GM19239 (cell line): Measurements from ENCODE around the gene STAT5B.
"Not testable (repeated sequence)": the region's sequence is repeated elsewhere in the genome, so short reads cannot be mapped to it uniquely, and the experiment has no call there.

Experiments used
- DNase-seq: peaks from one replicate; pipeline ENCODE4 v3.0.0; 2011; ENCODE audit warnings: low spot score; ENCODE audit not compliant: insufficient read length
- FAIRE-seq: peaks from 2 replicates; lab custom pipeline; 2011; peaks lifted over from hg19 to GRCh38; lab: Jason Lieb, UNC

STAT5B gene

DNA sequence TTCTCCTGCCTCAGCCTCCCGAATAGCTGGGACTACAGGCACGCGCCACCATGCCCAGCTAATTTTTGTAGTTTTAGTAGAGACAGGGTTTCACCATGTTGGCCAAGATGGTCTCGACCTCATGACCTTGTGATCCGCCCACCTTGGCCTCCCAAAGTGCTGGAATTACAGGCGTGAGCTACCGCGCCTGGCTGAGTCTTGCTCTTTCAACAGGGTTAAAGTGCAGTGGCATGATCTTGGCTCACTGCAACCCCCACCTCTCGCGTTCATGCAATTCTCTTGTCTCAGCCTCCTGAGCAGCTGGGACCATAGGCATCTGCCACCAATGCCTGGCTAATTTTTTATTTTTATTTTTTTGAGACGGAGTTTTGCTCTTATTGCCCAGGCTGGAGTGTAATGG, 31.0 kb downstream of the STAT5B start:
- not testable (repeated sequence) for FAIRE-seq

DNA sequence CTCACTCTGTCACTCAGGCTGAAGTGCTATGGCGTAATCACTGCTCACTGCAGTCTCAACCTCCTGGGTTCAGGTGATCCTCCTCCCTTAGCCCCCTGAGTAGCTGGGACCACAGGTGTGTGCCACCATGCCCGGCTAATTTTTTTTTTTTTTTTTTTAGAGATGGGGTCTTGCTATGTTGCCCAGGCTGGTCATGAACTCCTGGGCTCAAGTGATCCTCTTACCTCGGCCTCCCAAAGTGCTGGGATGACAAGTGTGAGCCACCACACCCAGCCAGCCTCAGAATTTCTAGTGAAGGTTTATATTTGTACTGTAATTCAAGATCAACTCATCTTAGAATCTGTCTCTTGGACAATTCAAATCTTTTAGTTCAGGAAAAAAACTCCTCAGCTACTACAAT, 32.1 kb downstream of the STAT5B start:
- not testable (repeated sequence) for FAIRE-seq, DNase-seq

More for the DNA sequence above, 31.0 kb downstream of the STAT5B start:
- not testable (repeated sequence) for DNase-seq

DNA sequence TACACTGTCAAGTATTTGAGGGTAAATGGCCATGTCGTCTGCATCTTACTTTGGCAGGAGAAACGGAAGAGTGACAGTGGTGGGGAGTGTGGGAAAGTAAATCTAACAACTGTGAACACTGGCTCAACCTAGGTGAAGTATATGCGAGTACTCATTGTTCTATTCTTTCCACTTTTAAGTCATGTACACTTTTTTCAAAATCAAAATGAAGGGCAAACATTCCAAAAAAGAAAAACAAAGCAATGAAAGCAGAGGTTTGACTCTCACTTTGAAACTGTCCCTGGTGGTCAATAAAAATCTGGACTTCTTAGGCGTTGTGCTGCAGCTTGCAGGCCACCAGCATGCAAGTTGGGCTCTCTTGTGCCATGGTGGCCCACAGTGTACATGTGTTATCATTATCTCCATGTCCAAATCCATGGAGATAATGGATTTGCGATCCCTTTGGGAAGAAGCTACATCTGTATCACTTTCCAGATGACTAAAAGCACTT, 32.7 kb downstream of the STAT5B start:
- DNase-seq: no peak

DNA sequence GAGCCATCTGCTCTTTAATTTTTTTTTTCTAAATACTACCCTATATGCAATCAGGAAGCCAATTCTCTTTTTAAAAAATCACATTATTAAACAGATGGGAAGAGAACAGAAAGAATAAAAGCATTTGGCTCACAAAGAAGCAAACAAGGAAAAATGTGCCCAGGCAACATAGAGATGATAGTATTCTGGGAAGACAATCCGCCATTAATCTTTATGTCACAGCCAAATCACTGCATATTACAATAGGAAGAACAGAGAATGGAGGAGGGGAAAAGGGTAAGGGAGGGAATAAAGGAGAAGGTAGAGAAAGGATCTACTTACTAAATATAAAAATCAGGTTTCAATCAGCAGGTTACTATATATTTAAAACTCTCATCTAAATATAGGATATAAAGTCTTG, 34.3 kb downstream of the STAT5B start:
- FAIRE-seq: no peak

More for the DNA sequence above, 32.7 kb downstream of the STAT5B start:
- no peak for FAIRE-seq

DNA sequence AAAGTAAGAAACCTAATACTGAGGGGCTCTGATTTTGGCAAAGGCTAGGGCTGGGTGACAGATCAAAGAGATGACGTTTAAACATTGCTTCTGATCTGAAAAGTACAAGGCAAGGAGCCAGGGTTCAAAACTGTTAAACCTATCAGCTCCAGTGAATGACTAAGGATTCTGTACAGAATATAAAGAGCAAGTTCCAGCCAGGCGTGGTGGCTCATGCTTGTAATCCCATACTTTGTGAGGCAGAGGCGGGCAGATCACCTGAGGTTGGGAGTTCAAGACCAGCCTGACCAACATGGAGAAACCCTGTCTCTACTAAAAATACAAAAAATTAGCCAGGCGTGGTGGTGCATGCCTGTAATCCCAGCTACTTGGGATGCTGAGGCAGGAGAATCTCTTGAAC, 35.3 kb downstream of the STAT5B start:
- DNase-seq, FAIRE-seq: not testable (repeated sequence)

More for the DNA sequence above, 34.3 kb downstream of the STAT5B start:
- DNase-seq: no peak

DNA sequence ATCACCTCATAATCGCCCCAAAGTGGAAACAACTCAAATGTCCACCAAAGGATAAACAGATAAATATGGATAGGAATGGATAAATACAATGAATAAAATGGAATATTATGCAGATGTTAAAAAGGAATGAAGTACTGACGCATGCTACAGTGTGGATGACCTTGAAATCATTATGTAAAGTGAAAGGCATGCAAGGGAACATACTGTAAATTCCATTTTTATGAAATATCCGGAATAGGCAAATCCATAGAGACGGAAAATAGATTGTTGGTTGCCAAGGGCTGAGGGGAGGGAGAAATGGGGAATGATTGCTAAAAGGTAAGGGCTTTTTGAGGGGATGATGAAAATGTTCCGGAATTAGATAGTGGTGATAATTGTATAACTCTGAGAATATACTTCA, 36.0 kb downstream of the STAT5B start:
- FAIRE-seq (no peak), DNase-seq (no peak)

DNA sequence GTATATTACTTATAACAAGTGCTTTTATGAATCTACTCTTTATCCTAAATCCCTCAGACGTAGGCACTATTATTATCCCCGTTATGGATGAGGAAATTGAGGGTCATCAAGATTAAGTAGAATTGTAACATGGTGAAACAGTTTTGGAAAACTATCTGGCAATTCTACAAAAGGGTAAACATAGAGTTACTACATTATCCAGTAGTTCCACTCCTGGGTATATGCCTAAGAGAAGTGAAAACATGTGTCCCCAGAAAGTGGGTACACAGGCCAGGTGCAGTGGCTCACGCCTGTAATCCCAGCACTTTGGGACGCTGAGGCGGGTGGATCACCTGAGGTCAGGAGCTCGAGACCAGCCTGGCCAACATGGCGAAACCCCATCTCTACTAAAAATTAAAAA, 36.6 kb downstream of the STAT5B start:
- FAIRE-seq: not testable (repeated sequence)

DNA sequence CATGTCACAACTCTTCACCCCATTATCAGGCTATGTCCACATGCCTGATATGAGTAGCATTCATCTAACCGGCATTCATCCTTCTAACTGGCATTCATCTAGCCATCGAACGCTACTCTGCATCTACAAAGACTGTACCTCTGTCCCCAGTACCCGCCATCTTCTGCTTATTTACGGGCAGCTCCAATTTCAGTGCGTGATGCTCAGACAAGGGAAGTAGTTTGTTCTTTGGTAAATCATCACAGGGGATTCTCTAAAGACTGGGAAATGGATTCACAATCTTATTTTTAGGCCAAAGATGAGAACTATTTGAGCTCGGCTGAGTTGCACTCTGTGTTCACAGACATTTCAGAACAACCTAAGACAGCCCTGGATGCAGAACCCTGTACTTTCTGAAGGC, 39.4 kb downstream of the STAT5B start:
- DNase-seq (no peak), FAIRE-seq (no peak)

More for the DNA sequence above, 36.6 kb downstream of the STAT5B start:
- not testable (repeated sequence) for DNase-seq

DNA sequence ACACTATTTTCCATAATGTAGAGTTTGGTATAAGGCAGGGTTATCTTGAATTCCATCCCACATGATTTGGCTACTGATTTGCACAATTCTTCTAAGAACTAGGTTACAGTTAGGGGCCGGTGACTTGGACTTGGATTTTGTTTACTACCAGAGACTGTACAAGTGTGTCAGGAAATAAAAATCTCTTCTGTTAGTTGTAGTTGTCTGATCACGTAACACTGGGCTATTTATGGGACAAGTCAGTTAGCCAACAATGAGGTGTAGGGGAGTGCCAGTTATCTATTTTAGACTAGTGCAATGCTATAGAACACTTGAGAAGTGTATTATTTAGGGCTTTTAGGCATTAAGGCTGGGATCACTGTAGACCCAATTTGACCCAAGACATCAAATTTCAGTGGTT, 42.2 kb downstream of the STAT5B start:
- FAIRE-seq (no peak), DNase-seq (no peak)

DNA sequence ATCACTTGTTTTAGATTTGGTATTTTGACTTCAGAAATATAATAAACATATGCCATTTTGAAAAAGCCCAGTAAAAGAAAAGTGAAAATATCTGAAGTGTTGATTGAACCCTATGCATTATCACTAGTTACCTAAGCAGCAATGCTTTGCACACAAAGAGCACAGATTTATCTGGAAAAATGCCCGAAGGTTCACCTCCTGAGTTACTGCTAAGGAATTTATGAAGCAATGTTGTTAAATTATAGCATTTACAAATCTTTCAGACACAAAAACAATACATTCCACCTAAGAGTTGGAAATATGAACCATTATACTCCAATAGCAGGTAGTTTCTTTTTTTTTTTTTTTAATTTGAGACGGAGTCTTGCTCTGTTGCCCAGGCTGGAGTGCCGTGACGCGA, 43.0 kb downstream of the STAT5B start:
- DNase-seq (no peak), FAIRE-seq (no peak)

DNA sequence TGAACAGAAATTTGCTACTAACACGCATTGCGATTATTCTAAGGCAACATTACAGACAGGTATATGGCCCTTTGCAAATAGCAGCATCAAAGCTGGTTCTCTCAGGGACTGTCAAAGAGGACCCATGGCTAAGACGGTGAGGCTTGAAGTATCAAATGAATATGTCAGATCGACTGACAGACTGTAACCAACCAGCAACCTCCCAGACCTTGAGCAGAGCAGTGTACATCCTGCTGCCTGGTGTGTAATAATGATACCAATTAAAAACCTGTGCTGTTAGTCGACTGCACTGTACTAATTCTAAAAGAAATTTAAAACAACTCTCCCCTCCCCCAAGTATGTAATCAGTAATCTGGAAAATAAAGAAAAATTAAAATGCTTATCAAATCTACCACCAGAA, 46.0 kb downstream of the STAT5B start:
- FAIRE-seq (no peak), DNase-seq (no peak)

DNA sequence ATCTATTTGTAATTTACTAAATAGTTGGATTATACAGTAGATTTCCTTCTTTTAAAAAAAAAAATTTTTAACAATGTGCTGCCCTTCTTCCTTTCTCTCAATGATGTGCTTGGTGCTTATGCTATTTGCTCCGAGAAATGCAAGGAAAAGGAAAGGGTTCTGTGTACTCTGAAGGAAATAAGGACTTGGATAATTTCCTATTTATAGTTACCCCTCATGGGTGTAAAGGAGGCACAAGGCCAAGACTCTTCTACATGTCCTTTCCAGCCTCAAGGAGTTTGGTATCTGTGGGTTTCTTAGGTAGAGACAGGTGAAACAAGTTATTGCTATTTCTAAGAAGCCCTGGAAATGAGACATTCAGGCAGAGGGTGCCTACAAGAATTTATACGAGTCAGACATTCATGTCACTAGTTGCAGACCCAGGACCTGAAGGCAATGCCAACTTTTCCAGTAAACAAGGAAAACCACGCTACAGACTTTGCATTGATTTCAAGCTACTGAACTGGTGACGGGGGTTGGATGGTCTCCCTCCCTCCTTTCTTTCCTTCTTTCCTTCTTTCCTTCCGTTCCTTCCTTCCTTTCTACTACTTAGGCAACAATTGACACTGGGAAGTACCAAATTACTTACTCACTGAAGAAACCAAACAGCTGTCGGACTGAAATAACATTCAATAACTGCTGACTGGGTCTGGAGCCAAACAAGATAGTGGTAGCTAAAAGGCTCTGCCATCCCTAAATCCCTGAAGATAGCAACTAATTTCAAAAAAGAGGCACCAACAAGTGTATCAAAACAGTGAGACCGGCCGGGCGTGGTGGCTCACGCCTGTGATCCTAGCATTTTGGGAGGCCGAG, 48.1 kb downstream of the STAT5B start:
- DNase-seq (no peak), FAIRE-seq (no peak)

DNA sequence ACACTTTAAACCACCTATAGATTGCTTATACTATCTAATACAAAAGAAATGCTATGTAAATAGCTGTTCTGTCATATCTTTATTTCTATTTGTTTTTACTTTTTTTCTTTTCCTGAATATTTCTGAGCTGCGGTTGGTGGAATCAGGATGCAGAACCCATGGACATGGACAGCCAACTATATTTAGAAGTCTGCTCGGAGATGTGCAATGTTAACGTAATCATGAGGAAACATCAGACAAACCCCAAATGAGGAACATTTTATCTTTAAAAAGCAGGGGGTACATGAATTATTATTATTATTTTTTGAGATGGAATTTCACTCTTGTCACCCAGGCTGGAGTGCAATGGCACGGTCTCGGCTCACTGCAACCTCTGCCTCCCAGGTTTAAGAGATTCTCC, 50.5 kb downstream of the STAT5B start:
- FAIRE-seq (no peak), DNase-seq (no peak)

DNA sequence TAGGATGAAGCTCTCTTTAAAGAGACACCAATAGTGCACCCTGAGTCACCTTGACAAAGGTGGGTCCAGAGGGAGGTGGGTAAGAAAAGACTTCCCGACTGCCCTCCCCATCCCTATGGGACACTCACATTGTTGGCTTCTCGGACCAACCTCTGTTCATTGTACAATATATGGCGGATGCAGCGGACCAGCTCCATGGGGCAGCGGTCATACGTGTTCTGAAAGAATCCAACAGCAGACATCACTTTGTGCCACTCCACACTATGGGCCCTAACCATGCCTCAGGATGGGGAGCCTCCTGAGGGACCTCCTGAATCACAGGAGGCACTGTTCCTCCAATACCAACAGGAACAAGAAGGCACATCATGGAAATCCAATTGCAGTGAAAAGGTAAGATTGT, 51.5 kb downstream of the STAT5B start:
- FAIRE-seq (no peak), DNase-seq (no peak)

DNA sequence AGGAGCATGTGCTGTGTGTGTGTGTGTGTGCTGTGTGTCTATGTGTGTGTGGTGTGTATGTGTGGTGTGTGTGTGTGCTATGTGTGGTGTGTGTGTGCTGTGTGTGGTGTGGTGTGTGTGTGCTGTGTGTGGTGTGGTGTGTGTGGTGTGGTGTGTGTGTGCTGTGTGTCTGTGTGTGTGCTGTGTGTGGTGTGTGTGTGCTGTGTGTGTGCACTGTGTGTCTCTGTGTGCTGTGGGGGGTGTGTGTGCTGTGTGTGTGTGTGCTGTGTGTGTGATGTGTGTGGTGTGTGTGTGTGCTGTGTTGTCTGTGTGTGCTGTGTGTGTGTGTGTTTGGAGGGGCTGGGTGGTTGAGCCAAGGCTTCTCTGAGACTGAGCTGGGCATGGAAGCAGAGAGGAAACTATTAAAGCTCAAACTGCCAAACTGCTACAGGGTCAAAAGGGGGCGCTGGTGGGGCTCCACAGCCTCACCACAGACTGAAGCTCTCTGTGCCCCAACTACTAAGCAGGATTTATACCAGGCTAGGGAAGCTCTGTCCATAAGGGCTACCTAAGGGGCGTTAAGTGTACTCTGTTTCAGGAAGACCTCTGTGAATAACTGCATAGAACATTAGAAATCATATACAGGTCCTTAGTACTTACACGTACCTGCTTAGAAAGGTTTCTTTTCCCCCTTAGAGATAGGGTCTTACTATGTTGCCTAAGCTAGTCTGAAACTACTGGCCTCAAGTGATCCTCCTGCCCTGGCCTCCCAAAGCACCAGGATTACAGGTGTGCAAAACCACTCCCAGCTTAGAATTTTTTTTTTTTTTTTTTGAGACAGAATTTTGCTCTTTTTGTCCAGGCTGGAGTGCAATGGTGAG, 54.1 kb downstream of the STAT5B start:
- FAIRE-seq (no peak), DNase-seq (peak; percentile 47)

DNA sequence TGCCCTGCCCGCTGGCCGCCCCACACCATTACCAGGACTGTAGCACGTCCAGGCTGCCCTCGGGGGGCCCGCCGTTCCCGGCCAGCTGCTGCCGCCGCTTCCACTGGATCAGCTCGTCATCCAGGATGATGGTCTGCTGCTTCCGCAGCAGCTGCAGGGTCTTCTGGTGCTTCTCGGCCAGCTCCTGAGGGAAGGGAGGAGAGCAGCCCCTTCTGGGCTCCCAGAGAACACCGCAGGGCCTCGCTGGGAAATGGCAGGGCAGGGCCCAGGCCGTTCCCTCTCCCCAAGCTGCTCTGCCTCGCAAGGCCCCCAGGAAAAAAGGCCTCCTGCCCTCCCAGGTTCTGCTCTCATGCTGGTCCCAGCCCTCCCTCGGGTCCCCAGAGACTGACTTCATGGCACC, 56.9 kb downstream of the STAT5B start:
- not testable (repeated sequence) for DNase-seq, FAIRE-seq

DNA sequence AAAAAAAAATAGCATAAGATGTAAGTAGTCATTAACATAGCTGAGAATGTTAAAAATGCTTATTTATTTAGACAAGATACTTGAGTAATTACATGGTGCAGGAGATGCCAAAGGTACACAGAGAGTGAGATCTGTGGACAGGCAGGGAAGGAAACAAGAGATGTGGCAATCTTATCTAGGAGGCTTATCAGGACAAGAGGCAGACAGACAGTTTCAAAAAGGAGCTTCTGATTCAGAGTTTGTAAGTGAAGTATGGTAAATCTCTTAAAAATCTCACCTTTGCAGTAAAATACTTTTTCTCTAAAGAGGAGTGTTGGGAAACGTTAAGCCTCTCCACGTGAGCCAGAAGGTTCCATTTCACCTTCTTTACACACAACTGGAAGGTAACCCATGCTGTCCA, 62.0 kb downstream of the STAT5B start:
- no peak for FAIRE-seq
- no peak for DNase-seq

DNA sequence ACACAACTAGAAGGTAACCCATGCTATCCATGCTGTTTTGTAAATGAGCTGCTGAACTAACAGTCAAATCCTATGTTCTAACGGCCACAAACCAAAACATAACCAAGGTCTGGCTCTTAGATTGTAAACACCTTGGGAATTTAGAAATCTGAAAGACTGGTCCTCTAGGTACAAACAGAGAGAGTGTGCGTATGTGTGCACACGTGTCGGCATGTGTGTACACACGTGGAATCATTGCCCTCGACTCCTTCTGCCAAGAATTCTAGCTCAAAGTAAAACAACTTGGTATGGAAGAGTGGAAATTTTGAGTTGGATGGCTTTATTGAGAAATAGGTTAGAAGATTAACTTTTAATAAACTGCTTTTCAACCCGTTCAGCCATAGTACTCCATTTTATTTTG, 63.8 kb downstream of the STAT5B start:
- no peak for DNase-seq
- no peak for FAIRE-seq

DNA sequence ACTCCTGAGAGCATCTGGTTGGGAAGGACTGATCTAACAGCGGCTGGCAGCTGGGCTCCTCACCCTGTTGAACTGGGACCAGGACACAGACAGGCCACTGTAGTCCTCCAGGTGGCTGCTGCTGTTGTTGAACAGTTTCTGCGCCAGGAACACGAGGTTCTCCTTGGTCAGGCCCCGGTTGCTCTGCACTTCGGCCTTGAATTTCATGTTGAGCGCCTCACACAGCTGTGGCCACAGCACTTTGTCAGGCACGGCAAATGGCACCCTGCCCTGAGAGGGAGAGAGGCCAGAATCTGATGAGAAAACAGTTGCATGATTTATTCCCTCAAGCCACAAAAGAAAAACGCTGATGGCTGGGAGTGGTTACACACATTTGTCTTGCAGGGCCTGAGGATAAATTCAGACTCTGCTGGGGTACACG, 64.3 kb downstream of the STAT5B start:
- not testable (repeated sequence) for FAIRE-seq, DNase-seq

DNA sequence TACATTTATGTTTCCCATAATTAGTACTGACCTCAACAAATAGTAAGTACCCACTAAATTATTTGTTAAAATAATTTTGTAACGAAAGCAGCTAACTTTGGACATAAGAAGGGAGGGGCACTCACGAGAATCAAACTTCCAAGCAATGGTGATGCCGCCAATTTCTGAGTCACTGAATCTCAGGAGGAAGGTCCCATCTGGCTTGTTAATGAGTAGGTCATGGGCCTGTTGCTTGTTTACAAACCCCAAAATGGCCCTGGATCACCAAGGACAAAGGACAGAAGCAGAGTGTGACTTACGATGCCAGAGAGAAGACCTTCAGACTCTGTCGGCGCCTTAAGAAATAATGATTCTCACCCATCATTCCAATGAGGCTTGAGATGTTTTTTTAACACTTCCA, 66.1 kb downstream of the STAT5B start:
- FAIRE-seq (no peak), DNase-seq (no peak)

DNA sequence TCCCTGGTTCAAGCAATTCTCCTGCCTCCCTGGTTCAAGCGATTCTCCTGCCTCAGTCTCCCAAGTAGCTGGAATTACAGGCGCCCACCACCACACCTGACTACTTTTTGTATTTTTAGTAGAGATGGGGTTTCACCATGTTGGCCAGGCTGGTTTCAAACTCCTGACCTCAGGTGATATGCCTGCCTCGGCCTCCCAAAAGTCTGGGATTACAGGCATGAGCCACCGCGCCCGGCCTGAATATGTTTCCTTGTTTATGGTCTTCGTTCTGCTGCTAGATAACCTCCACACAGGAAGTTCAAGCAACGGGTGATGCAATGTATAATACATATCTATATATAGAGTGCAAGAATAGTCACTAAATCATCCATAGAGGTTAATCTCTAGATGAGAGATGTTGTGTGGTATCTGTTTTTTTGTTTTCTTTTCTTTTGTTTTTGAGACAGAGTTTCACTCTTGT, 70.0 kb downstream of the STAT5B start:
- not testable (repeated sequence) for FAIRE-seq, DNase-seq
